PFSK-1 (cell line): Measurements from ENCODE around the gene WDR7.

Experiments
- FOXP2 ChIP-seq: optimal IDR thresholded peaks from 2 replicates; pipeline ENCODE3; 2011; ENCODE audit warnings: borderline replicate concordance, control low read depth, inconsistent platforms; ENCODE audit not compliant: insufficient read depth; ENCODE audit errors: extremely low read length, extremely low read depth
- POLR2AphosphoS5 ChIP-seq: IDR thresholded peaks from 2 replicates; pipeline ENCODE4 v1.6.1; 2012; ENCODE audit warnings: low read depth, mild to moderate bottlenecking, control low read depth, low read length, moderate library complexity
- SIN3A ChIP-seq: IDR thresholded peaks from 2 replicates; pipeline ENCODE4 v1.6.1; 2012; ENCODE audit warnings: mild to moderate bottlenecking, low read length, moderate library complexity, borderline replicate concordance; ENCODE audit not compliant: insufficient read depth
- TAF1 ChIP-seq: IDR thresholded peaks from 2 replicates; pipeline ENCODE4 v1.6.1; 2012; ENCODE audit warnings: low read length, control low read depth, borderline replicate concordance; ENCODE audit not compliant: insufficient read depth
- TF ChIP-seq, protein P1 (sequence below), 2 experiments: IDR thresholded peaks; 2 replicates each; pipeline versions ENCODE4 v1.6.1 to v1.8.0; 2011 to 2012; ENCODE audit warnings: low read depth in 2 of 2, low read length in 2 of 2, control low read depth in 1 of 2, inconsistent platforms in 1 of 2, mild to moderate bottlenecking in 1 of 2, moderate library complexity in 1 of 2; ENCODE audit not compliant: insufficient read depth in 1 of 2

Gene WDR7

DNA sequence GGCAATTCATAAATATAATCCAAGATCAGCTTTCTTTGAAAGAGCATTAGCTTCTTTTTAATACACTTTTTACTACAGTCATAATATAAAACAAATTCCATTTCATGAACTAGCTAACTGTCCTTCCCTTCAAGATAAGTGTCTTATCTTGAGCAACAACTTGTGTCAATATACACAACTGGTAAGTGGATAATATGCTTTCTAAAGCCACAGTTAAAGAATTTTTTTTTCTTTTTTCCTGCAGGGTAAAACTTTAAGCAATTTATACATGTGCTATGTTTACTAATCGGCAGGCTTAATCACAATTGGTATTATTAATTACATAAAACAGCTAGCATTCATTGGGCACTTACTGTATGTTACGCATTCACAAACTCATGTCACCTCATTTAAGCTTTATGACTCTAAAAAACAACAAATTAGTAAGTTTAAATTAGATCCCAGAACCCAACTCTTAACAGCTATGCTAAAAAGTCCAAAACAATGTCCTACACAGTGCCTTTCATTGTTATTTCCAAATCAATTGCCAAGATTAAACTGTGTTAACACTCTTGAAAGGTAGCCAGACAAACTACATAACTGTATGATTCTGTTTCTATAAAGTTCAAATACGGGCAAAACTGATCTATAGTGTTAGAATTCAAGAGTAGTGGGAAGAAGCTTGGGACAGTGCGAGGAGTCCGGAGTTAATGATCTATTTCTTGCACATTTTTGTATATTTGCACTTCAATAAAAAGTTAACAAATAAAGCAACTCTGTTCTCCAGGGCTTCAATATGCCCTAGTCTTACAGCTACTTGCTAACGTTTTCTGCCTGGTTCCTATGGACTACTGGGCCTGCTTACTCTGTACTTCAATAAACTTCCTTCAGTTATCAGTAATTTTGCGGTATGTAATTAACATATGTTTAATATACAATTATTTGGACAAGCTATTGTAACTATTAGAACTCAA lies 18.8 kb upstream of the WDR7 start:
- no peak for TF ChIP-seq POLR2AphosphoS5
- TF ChIP-seq, protein P1, sequence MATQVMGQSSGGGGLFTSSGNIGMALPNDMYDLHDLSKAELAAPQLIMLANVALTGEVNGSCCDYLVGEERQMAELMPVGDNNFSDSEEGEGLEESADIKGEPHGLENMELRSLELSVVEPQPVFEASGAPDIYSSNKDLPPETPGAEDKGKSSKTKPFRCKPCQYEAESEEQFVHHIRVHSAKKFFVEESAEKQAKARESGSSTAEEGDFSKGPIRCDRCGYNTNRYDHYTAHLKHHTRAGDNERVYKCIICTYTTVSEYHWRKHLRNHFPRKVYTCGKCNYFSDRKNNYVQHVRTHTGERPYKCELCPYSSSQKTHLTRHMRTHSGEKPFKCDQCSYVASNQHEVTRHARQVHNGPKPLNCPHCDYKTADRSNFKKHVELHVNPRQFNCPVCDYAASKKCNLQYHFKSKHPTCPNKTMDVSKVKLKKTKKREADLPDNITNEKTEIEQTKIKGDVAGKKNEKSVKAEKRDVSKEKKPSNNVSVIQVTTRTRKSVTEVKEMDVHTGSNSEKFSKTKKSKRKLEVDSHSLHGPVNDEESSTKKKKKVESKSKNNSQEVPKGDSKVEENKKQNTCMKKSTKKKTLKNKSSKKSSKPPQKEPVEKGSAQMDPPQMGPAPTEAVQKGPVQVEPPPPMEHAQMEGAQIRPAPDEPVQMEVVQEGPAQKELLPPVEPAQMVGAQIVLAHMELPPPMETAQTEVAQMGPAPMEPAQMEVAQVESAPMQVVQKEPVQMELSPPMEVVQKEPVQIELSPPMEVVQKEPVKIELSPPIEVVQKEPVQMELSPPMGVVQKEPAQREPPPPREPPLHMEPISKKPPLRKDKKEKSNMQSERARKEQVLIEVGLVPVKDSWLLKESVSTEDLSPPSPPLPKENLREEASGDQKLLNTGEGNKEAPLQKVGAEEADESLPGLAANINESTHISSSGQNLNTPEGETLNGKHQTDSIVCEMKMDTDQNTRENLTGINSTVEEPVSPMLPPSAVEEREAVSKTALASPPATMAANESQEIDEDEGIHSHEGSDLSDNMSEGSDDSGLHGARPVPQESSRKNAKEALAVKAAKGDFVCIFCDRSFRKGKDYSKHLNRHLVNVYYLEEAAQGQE (IDR thresholded peaks at IDR 0.05; ENCODE audit: insufficient read depth in 1 of 2, low read depth in 2 of 2, low read length in 2 of 2), result no peak

DNA sequence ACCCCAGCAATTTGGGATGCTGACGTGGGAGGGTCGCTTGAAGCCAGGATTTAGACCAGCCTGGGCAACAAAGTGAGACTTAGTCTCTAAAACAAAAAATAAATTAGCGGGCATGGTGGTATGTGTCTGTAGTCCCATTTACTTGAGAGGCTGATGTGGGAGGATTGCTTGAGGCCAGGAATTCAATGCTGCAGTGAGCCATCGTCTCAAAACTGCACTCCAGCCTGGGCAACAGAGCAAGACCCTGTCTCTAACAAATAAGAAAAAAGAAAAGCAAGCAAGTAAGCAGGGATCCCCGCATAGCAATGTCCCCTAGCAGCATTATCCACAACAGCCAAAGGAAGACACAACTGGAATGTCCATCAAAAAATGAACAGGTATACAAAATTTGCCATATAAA lies 16.2 kb upstream of the WDR7 start:
- no peak for TF ChIP-seq POLR2AphosphoS5
- no peak for TF ChIP-seq FOXP2
- TF ChIP-seq, protein P1 (IDR thresholded peaks at IDR 0.05; ENCODE audit: insufficient read depth in 1 of 2, low read depth in 2 of 2, low read length in 2 of 2), result no peak
- no peak for TF ChIP-seq TAF1
- TF ChIP-seq SIN3A, result no peak

DNA sequence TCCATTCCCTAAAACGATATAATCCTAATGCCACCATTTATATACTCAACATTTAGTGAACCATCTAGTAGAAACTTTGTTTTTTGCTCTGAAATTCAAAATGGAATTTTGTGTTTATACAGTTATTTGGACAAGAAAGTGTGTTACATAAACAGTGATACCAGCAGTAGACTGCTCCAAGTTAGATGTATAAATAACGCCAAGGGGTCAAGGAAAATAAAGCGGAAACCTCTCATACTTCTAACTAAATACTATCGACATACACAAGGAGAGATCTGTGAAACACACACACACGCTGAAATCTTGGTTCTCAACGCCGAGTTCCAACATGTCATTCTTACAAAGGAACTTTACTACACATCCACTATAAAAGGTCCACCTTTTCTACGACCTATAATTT lies 14.0 kb upstream of the WDR7 start:
- no peak for TF ChIP-seq POLR2AphosphoS5
- no peak for TF ChIP-seq TAF1

DNA sequence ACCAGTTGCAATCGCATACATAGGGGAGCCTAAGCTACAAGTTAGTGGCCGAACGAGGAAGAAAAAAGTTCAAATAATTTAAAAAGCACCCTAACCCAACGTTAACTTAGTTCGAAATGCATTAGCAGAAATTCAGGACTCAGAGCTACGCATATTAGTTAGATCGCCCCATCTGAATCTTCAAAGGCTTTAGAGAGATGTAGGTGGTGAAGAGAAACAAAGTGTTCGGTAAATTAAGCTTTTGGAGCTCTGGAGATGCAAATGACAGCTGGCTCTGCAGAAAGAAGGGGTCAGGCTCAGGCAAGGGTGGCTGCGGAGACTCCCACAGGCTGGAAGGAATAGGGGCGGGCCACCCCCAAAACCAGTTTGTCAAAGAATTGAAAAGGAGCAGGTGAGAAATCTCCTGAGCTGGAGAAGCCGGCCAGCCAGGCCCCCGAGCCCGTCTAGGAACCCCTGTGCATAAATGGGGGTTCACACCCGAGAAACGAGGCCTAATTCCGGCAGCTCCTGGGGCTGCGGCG lies 13.4 kb upstream of the WDR7 start:
- no peak for TF ChIP-seq FOXP2
- TF ChIP-seq POLR2AphosphoS5, result no peak
- no peak for TF ChIP-seq TAF1

DNA sequence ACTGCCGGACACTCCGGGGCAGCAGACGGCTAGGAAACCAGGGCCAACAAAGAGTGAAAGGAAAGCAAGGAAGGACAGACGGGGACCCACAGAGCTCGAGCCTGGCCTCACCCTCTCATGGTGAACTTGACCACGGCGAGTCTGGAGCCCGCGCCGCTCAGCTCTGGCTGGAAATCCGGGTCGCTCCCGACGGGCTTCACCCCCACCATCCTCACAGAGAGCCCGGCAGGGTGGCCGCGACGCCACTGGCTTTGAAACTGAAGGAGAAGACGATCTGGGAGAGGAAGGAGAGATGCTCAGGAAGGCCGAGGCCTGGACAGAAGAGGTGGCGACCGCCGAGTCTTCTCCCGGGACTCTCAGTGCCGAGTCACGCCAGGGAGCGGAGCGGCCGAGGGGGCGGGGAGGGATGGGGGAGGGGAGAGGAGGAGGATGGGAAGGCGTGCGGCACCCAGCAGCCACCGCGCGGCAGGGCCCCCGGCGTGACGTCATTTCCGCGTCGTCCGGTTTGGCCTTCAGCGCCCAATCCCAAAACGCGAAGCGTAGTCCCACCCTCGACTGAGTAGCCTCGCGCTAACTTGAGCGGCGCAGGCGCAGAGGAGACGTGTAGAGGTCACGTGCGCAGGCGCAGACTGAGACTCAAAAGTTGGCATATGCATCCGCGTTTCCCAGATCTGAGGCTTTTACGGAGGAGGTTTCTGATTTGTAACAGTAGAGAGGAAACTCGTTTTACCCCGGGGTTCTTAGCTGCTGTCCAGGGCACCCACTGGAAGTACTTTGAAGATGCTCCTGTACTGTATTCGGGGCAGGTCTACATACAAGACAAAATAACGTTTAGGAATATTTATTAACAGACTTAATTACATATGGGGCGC lies 12.7 kb upstream of the WDR7 start, which contains the start of gene TXNL1:
Gene TXNL1 (minus strand): TSS at position 361 of the 872 bp plus-strand sequence. CDS start 152 bp downstream, at position 209.
- TF ChIP-seq SIN3A, result peak; percentile 92; the same call in 1 of the 2 replicates
- peak; percentile 90 for TF ChIP-seq FOXP2
- TF ChIP-seq, protein P1 (IDR thresholded peaks at IDR 0.05; ENCODE audit: insufficient read depth in 1 of 2, low read depth in 2 of 2, low read length in 2 of 2), result 0 out of 4 replicates have a peak, but pooled peaks of 1 of the 2 experiments have one; percentile 11
- TF ChIP-seq TAF1, result peak; percentile 72
- TF ChIP-seq POLR2AphosphoS5, result peak; percentile 96
